OCI-M2 (cell line): ENCODE measurements around the gene SIMC1.
"Not testable (repeated sequence)": the region's sequence is repeated elsewhere in the genome, so short reads cannot be mapped to it uniquely, and the experiment has no call there.

Experiments used
- DNase-seq: peaks from one replicate; lab custom pipeline; 2025; ENCODE audit not compliant: unreplicated experiment; lab: John Stamatoyannopoulos, UW

SIMC1 gene

DNA sequence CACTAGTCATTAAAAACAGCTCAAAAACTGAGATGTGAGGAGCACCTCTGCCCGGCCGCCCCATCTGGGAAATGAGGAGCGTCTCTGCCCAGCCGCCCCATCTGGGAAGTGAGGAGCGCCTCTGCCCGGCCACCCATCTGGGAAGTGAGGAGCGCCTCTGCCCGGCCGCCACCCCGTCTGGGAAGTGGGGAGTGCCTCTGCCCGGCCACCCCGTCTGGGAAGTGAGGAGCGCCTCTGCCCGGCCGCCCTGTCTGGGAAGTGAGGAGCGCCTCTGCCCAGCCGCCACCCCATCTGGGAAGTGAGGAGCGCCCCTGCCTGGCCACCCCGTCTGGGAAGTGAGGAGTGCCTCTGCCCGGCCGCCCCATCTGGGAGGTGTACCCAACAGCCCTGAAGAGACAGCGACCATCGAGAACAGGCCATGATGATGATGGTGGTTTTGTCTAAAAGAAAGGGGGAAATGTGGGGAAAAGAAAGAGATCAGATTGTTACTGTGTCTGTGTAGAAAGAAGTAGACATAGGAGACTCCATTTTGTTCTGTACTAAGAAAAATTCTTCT, 23.7 kb upstream of the SIMC1 start:
- not testable (repeated sequence) for DNase-seq

- DNase-seq = not testable (repeated sequence)
These were observed 21.8 kb upstream of the SIMC1 start for GRCh38 chr5:176216393-176216916.

DNA sequence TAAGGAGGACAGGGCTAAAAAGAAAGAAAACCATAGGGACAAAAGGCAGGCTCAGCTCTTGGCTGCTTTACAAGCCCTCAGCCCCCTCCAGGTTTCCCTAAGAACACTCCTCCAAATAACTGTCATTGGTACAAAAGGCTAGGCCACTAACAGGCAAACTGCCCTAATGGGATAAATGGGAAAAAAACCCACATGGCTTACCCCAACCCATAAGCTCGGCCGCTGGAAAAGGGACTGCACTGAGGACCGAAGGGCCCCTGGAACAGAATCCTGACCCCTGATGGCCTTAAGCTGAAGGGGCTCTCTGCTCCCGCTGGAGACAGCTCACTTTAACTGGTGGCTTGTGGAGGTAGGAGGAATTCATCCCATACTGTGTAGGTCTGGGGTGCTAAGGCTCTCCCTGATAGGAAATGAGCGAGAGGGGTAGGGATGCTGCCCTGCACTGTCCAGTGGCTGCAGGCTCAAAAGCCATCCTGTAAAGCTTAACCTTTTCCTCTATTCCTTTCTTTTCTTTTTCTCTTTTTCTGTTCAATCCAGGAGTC, 21.0 kb upstream of the SIMC1 start:
- not testable (repeated sequence) for DNase-seq

DNA sequence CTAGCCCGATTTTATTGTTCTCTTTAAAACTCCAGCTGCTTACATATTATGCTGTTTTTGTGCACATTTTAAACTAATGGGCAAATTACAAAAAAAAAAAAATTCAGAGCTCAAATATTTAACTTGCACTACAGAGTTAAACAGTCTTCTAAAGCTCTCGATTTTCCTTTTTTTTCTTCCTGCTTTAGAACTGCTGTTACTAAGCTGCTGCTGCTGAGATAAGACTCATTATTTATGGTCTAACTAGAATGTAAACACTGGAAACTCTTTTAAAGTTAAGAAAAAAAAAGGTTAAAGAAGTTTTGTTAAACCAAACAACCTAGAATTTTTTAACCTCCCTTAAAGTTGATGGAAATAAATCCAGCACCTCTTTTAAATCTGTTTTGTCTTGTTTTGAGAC, 20.5 kb upstream of the SIMC1 start:
- DNase-seq = not testable (repeated sequence)

GRCh38 chr5:176222006-176222405, 16.2 kb upstream of the SIMC1 start:
- DNase-seq = not testable (repeated sequence)

DNA sequence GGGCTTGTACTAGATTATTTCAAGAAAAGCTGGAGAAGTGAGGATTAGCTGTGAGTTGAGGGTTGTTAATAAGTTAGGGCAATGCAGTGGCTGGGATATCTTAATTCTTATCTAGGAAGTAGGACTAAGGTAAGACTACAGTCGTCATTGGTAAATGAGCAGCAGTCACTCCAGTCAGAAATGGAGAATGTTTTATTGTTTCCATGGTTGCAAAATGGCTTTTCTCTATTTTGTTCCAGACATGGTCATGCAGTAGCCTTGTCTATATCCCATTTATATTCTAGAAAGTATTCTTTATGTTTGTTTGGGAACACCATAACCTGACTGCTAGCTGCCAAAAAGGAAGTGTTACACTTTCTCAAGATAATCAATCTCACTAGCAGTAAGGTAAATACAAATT, 9.9 kb upstream of the SIMC1 start:
- not testable (repeated sequence) for DNase-seq

DNA sequence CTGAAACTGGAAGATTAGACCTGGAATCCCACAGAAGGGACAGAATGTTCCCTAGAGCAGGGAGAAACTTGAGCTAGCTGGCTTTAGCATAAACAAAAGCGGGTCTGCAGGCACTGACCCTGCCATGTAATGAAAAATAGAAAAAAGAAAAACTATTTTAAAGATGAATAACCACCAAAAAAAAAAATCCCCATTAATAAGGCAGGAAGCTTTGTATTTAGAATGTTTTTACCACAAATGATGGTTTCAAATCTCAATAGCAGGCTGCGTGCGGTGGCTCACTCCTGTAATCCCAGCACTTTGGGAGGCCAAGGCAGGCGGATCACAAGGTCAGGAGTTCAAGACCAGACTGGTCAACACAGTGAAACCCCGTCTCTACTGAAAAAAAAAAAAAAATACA, 5.0 kb upstream of the SIMC1 start:
- not testable (repeated sequence) for DNase-seq

- DNase-seq = not testable (repeated sequence)
These were observed 3.1 kb upstream of the SIMC1 start for GRCh38 chr5:176235155-176235554.

GRCh38 chr5:176238645-176239283, 540 bp downstream of the SIMC1 start:
- not testable (repeated sequence) for DNase-seq

- not testable (repeated sequence) for DNase-seq
These were observed 1.1 kb downstream of the SIMC1 start for GRCh38 chr5:176239304-176239703.

- not testable (repeated sequence) for DNase-seq
These were observed 6.1 kb downstream of the SIMC1 start for GRCh38 chr5:176244318-176244717.

GRCh38 chr5:176245074-176245473, 6.8 kb downstream of the SIMC1 start:
- not testable (repeated sequence) for DNase-seq

- DNase-seq = not testable (repeated sequence)
These were observed 7.3 kb downstream of the SIMC1 start for GRCh38 chr5:176245489-176245888.

DNA sequence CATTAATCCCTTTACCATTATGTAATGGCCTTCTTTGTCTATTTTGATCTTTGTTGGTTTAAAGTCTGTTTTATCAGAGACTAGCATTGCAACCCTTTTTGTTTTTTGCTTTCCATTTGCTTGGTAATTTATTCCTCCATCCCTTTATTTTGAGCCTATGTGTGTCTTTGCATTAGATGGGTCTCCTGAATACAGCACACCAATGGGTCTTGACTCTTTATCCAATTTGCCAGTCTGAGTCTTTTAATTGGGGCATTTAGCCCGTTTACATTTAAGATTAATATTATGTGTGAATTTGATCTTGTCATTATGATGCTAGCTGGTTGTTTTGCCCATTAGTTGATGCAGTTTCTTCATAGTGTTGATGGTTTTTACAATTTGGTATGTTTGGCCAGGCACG, 12.5 kb downstream of the SIMC1 start:
- DNase-seq = not testable (repeated sequence)

DNA sequence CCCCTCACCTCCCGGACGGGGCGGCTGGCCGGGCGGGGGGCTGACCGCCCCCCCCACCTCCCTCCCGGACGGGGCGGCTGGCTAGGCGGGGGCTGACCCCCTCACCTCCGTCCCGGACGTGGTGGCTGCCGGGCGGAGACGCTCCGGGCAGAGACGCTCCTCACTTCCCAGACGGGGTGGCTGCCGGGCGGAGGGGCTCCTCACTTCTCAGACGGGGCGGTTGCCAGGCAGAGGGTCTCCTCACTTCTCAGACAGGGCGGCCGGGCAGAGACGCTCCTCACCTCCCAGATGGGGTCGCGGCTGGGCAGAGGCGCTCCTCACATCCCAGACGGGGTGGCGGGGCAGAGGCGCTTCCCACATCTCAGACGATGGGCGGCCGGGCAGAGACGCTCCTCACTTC, 13.9 kb downstream of the SIMC1 start:
- not testable (repeated sequence) for DNase-seq

DNA sequence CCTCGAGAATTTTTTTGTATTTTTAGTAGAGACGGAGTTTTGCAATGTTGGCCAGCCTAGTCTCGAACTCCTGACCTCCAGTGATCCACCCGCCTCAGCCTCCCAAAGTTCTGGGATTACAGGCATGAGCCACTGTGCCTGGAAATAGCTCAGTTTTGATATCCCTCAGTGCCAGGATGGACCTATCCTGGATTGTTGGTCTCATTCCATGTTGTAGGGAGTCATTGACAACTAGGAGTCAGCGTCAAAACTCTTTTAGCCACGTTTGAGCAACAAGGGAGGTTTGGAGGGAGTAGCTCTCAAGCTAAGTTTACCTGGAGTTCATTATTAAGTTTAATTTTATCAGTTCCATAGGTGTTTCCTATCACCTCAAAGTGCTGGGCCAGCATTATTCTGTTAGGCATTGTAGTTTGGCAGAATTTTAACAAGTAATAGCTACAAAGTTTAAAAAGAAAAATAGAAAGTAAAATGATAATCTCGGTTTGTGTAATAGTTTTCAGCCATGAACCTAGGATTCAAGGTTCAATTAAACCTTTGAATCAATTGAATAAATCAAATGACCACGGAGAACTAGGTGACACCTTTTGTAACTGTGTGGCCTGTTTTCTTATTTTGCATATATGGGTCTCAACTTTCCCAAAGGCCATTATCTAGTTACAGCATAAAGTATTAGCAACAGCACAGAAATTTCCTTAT, 15.3 kb downstream of the SIMC1 start:
- DNase-seq = not testable (repeated sequence)

DNA sequence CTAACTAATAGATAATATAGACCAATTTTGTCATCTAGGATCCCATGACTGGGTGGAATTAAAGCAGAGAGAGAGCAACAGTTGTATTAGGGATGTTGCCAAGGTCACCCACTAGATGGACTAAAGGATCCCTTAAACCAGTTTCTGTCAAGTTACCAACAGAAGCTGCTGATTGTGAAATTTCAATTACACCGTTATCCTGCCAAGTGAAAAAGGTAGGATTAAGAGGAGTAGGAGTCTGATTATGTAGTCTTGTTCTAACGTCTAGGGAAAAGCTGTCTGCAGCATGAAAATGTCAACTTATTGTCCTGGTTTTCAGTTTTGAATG, 15.8 kb downstream of the SIMC1 start:
- not testable (repeated sequence) for DNase-seq

DNA sequence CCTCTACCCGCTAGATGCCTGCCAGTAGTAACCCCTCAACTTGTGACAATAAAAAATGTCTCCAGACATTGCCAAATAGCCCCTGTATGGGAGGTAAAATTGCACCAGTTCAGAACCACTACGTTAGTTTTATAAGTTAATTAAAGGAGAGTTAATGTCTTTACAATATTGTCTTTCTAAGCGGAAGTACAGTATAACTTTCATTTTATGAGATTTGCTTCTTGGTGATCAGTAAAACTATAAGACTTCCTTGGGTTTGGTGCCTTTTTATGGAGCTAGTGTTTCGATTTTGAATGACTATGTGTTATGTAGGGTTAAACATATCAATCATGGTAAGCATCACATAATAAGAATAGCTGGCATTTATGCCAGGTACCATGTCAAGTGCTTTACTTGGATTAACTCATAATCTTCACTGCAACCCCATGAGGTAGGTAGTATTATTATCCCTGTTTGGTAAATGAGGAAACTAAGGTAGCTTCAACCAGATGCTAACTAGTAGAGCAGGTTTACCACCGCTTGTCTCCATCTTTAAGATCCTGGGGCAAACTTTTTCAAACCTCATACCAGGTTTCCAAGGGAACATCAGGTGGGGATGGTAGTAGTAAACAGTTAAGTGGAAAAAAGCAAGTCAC, 19.8 kb downstream of the SIMC1 start:
- not testable (repeated sequence) for DNase-seq

GRCh38 chr5:176260682-176261081, 22.5 kb downstream of the SIMC1 start:
- DNase-seq = not testable (repeated sequence)

DNA sequence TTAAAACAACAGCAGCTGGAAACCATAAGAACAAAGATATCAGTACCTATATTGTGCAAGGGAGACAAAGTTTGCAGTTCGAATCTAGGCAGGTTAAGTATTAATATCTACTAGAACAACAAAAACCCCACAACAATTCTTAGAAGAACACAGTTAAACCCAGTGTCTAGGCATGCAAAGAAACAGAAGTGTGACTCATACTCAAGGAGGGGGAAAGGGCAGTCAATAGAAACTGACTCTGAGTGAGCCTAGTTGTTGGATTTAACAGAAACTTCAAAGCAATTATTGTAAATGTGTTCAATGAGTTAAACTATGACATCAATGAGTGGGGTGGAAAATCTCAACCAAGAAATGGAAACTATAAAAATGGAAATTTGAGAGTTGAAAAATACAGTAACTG, 28.2 kb downstream of the SIMC1 start:
- DNase-seq = not testable (repeated sequence)

GRCh38 chr5:176289018-176289417, 50.8 kb downstream of the SIMC1 start:
- DNase-seq = not testable (repeated sequence)
